VCaP (cell line): Measurements from ENCODE around the gene SCT.

Source experiments
- H3K27ac ChIP-seq: fragments of 450-650 bp; 2 replicates; pipeline ENCODE4 v1.5.1; 2017
- CTCF ChIP-seq: fragments of 450-650 bp; conservative IDR thresholded peaks from 2 replicates; pipeline ENCODE4 v1.5.1; 2017; ENCODE audit warnings: mild to moderate bottlenecking, moderate library complexity

Gene SCT

GRCh38 chr11:614623-615503 is 12.1 kb downstream of the SCT start:
- peak overlapping the region; percentile 87 for H3K27ac ChIP-seq
- TF ChIP-seq CTCF: no peak

- TF ChIP-seq CTCF: no peak
- peak overlapping the region; percentile 87 for H3K27ac ChIP-seq
Observed at GRCh38 chr11:614021-614622, 12.9 kb downstream of the SCT start.

GRCh38 chr11:613369-613968 is 13.5 kb downstream of the SCT start:
- TF ChIP-seq CTCF: no peak
- H3K27ac ChIP-seq: peak overlapping the region; percentile 87

- no peak for TF ChIP-seq CTCF
- no peak overlapping the region for H3K27ac ChIP-seq
Observed at GRCh38 chr11:612961-613300, 14.1 kb downstream of the SCT start.

GRCh38 chr11:612201-612960 is 14.6 kb downstream of the SCT start:
- no peak; the same call in 1 of the 2 replicates for TF ChIP-seq CTCF
- H3K27ac ChIP-seq: no peak overlapping the region

GRCh38 chr11:611001-611996 is 15.7 kb downstream of the SCT start:
- TF ChIP-seq CTCF: no peak
- no peak overlapping the region for H3K27ac ChIP-seq
